Measurements from ENCODE around the gene CNGA3.

Gene CNGA3

DNA sequence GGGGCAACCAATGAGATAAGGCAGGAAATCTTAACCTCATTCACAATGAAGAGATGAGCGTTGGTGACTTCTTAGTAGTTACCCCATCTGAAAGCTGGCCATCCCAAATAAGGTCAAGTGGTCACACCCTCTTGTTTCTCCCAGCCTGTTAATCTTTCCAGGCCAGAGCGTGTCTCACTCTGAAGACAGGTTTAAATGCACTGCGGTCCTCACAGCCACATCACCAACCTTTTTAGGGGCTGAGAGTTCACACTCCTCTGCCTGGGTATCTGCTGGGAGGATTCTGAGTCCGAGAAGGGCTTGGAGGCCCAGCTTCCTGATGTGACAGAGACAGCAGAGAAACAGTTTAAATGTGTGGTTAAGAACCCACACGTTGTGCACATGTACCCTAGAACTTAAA, 13.3 kb upstream of the CNGA3 start:
- H4K20me1 ChIP-seq (ENCODE audit: insufficient read depth, low read length), result no peaks in the 10 kb centered on the region
- no peak overlapping the region for H3K4me2 ChIP-seq (ENCODE audit: low read length)
- TF ChIP-seq EZH2 (IDR thresholded peaks at IDR 0.05; ENCODE audit: borderline replicate concordance, low read length), result no peak
- TF ChIP-seq, protein P1, sequence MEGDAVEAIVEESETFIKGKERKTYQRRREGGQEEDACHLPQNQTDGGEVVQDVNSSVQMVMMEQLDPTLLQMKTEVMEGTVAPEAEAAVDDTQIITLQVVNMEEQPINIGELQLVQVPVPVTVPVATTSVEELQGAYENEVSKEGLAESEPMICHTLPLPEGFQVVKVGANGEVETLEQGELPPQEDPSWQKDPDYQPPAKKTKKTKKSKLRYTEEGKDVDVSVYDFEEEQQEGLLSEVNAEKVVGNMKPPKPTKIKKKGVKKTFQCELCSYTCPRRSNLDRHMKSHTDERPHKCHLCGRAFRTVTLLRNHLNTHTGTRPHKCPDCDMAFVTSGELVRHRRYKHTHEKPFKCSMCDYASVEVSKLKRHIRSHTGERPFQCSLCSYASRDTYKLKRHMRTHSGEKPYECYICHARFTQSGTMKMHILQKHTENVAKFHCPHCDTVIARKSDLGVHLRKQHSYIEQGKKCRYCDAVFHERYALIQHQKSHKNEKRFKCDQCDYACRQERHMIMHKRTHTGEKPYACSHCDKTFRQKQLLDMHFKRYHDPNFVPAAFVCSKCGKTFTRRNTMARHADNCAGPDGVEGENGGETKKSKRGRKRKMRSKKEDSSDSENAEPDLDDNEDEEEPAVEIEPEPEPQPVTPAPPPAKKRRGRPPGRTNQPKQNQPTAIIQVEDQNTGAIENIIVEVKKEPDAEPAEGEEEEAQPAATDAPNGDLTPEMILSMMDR (IDR thresholded peaks at IDR 0.05; ENCODE audit: low read length), result no peak
- H3K27ac ChIP-seq (ENCODE audit: low read depth, low read length, poor library complexity, severe bottlenecking), result no peak overlapping the region
- no peak overlapping the region for H3K9ac ChIP-seq (ENCODE audit: low read length)
- no peak overlapping the region for H3K4me3 ChIP-seq (ENCODE audit: low read depth, low read length, poor library complexity, severe bottlenecking)
- no peaks in the 10 kb centered on the region for H3K9me2 ChIP-seq (ENCODE audit: low read depth, low read length)
- no peaks in the 10 kb centered on the region for H3F3A ChIP-seq (ENCODE audit: insufficient read depth, low read length)
- no peaks in the 10 kb centered on the region for H3K4me1 ChIP-seq (ENCODE audit: insufficient read depth, low read length, severe bottlenecking)
- no peaks in the 10 kb centered on the region for H3K27me3 ChIP-seq (ENCODE audit: insufficient read depth, low read length)
- H3K79me2 ChIP-seq (ENCODE audit: insufficient read depth, low read length), result no peaks in the 10 kb centered on the region
- no peaks in the 10 kb centered on the region for H3K9me3 ChIP-seq (ENCODE audit: low read length)
- no peak overlapping the region for H2AFZ ChIP-seq (ENCODE audit: low read length)
- no peaks in the 10 kb centered on the region for H3K36me3 ChIP-seq (ENCODE audit: insufficient read depth, low read length)

DNA sequence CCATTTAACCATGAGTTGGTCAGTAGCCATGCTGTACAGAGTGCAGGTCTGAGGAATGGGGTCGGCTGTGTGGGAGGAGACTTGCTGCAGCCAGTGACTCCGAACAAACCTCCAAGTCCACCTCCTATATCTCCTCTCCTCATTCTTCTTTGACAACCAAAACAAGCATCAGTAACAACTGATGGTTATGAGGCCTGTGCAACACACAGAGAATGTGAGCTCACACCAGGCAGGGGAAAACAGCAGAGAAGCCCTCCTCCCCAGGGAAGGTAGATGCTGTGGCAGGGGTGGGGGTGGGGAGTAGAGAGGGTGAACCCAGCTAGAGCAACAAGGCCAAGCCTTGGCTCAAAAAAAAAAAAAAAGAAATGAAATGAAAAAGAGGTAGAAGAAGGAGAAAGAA, 12.3 kb upstream of the CNGA3 start:
- Histone ChIP-seq H3K9me2 (ENCODE audit: low read depth, low read length) (no peaks in the 10 kb centered on the region), H3K4me3 (ENCODE audit: low read depth, low read length, poor library complexity, severe bottlenecking) (no peak overlapping the region), H3K36me3 (ENCODE audit: insufficient read depth, low read length) (no peaks in the 10 kb centered on the region), H3K27me3 (ENCODE audit: insufficient read depth, low read length) (no peaks in the 10 kb centered on the region), H3K9ac (ENCODE audit: low read length) (no peak overlapping the region), H3K9me3 (ENCODE audit: low read length) (no peaks in the 10 kb centered on the region), H3K4me1 (ENCODE audit: insufficient read depth, low read length, severe bottlenecking) (no peaks in the 10 kb centered on the region), H3F3A (ENCODE audit: insufficient read depth, low read length) (no peaks in the 10 kb centered on the region), H3K27ac (ENCODE audit: low read depth, low read length, poor library complexity, severe bottlenecking) (no peak overlapping the region), H2AFZ (ENCODE audit: low read length) (no peak overlapping the region), H3K79me2 (ENCODE audit: insufficient read depth, low read length) (no peaks in the 10 kb centered on the region), H3K4me2 (ENCODE audit: low read length) (no peak overlapping the region), H4K20me1 (ENCODE audit: insufficient read depth, low read length) (no peaks in the 10 kb centered on the region)
- TF ChIP-seq, protein P1 (IDR thresholded peaks at IDR 0.05; ENCODE audit: low read length), result no peak
- no peak for TF ChIP-seq EZH2 (IDR thresholded peaks at IDR 0.05; ENCODE audit: borderline replicate concordance, low read length)

DNA sequence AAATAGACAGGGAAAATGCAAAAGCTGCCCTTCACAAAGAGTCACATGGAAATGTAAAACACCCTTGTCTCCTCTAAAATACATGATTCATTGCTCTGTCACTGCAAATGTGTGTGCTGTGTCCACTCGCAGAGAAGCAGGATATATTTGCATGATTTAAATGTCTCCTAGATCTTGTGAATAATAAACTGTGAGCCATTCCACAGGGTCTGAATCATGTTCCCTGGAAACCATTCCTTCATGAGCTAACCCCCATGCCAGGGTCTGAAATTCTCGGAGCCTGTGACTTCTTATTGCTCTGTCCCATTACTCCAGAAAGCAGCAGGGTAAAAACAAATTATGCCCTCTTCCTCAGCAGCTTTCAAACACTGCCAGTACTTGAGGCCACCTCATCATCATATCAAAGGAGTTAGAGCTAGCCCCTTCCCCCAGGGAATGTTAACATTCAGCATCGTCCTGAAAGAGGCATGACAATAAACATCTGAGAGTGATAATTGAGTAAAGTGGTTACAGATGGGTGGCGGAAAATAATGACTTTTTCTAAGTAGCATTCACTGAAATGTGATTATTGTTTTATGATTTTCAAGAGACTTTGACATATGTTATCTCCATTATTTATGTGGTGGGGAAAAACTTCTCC, 11.7 kb upstream of the CNGA3 start:
- Histone ChIP-seq H3K9ac (ENCODE audit: low read length) (no peak overlapping the region), H3F3A (ENCODE audit: insufficient read depth, low read length) (no peaks in the 10 kb centered on the region), H4K20me1 (ENCODE audit: insufficient read depth, low read length) (no peaks in the 10 kb centered on the region), H2AFZ (ENCODE audit: low read length) (no peak overlapping the region), H3K4me3 (ENCODE audit: low read depth, low read length, poor library complexity, severe bottlenecking) (no peak overlapping the region), H3K27me3 (ENCODE audit: insufficient read depth, low read length) (no peaks in the 10 kb centered on the region), H3K36me3 (ENCODE audit: insufficient read depth, low read length) (no peaks in the 10 kb centered on the region), H3K9me2 (ENCODE audit: low read depth, low read length) (no peaks in the 10 kb centered on the region), H3K79me2 (ENCODE audit: insufficient read depth, low read length) (no peaks in the 10 kb centered on the region), H3K4me2 (ENCODE audit: low read length) (no peak overlapping the region), H3K4me1 (ENCODE audit: insufficient read depth, low read length, severe bottlenecking) (no peaks in the 10 kb centered on the region), H3K27ac (ENCODE audit: low read depth, low read length, poor library complexity, severe bottlenecking) (no peak overlapping the region), H3K9me3 (ENCODE audit: low read length) (no peaks in the 10 kb centered on the region)
- TF ChIP-seq EZH2 (IDR thresholded peaks at IDR 0.05; ENCODE audit: borderline replicate concordance, low read length), result no peak
- TF ChIP-seq, protein P1 (IDR thresholded peaks at IDR 0.05; ENCODE audit: low read length), result no peak

All from OCI-LY1 (cell line).